GM18526 (cell line): ENCODE measurements around the gene CLCF1.

Source experiments
- POLR2A ChIP-seq: IDR thresholded peaks from 3 replicates; pipeline ENCODE4 v1.6.1; 2011; ENCODE audit not compliant: insufficient read length; ENCODE audit errors: extremely low read depth

Gene CLCF1

DNA sequence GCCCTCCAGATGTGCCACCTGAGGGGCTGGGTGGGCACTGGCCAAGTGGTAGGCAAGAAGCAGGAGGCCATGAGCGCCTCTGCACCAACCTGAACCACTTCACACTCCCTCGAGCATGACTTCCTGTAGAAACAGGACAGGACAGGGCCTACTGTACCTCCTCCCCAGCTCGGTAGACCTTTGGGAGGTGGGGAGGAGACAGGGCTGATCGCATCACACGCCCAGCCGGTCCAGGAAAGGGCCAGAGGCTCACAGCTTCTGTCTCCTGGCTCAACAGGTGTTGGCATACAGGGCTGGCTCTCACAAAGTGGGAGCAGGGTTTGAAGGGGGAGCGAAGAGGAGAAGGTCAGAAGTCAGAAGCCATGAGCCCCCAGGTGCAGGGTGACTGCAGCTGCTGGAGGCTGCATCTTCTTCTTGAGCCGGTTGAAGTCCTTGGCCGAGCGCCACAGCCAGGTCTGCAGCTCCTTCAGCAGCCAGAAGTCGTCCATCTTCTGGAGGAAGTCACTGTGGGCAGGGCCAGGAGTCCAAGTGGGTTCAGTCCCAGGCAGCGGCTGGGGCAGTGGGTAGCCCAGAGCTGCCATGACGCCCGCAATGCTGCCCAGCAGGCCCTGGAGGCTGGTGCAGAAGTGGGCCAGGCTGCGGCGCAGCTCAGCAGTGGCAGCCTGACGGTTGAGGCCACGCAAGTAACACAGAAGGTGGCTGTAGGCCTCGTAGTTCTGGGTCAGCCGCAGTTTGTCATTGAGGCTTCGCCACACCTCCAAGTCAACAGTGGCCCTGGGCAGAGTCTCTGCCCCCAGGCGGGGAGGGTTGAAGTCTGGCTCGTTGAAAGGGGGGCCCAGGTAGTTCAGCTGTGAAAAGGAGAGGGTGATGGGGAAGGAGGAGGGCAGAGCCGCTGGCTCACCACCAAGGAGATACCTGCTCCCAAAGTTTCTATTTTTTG lies 8.3 kb downstream of the CLCF1 start:
- TF ChIP-seq POLR2A = no peak

DNA sequence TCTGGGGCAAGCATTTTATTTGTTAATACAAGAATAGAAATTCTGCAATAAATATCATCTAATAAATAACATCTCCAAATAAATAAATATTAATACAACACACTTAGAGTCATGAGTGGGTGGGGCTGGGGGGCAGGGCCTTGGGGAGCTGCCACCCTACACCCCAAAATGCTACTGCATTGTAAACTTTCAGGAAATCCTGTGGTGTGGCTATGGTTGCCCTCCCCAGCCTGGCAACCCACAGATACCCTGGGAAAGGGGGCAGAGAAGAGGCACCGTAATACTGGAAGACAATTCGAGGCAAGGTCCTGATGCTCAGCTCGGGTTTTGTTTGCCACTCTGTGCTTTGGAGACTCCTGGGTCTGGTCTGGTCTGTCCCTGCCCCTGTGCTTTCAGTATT lies 9.2 kb downstream of the CLCF1 start:
- TF ChIP-seq POLR2A = no peak

DNA sequence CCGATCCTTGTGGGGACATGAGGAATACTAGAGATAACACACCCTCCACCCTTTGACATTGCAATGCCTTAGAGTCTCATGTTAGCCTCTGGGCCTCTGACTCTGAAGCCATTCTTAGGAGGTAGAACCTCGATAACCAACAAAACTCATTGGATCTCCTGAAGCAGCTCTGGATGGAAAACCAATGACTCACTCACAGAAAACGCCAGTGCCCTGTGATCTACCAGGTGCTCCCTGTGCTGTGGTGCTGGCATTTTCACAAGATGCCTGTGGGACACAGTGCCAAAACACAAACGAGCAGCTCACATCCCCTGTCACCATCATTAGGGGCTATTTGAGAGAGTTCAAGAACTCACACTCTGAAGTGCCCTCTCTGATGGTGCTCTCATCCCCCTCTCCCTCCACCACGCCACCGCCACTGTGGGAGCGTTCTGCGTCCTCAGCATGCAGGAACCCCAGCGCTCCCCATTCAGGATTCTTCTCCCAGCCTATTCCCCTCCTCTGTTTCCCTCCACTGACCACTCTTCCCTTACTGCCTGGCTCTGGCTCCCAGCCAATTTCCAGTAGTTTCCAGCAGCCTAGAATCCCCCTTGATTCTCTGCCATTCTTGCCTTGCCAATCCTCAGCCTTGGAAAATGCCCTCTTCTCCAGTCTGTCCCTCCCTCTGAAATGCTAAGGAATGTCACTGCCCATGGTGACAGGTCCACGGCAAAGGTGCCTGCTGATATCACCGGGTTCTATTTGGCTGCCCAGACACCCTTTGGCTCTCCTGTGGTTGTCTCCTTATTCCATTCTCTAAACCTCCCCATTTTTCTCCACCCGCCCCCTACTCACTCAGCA lies 15.3 kb downstream of the CLCF1 start:
- TF ChIP-seq POLR2A = no peak

- no peak for TF ChIP-seq POLR2A
Measured at GRCh38 chr11:67356864-67357561, 16.4 kb downstream of the CLCF1 start.

- no peak for TF ChIP-seq POLR2A
Measured at GRCh38 chr11:67356387-67356863, 17.0 kb downstream of the CLCF1 start.

- no peak for TF ChIP-seq POLR2A
Measured at GRCh38 chr11:67355794-67356386, 17.5 kb downstream of the CLCF1 start.

DNA sequence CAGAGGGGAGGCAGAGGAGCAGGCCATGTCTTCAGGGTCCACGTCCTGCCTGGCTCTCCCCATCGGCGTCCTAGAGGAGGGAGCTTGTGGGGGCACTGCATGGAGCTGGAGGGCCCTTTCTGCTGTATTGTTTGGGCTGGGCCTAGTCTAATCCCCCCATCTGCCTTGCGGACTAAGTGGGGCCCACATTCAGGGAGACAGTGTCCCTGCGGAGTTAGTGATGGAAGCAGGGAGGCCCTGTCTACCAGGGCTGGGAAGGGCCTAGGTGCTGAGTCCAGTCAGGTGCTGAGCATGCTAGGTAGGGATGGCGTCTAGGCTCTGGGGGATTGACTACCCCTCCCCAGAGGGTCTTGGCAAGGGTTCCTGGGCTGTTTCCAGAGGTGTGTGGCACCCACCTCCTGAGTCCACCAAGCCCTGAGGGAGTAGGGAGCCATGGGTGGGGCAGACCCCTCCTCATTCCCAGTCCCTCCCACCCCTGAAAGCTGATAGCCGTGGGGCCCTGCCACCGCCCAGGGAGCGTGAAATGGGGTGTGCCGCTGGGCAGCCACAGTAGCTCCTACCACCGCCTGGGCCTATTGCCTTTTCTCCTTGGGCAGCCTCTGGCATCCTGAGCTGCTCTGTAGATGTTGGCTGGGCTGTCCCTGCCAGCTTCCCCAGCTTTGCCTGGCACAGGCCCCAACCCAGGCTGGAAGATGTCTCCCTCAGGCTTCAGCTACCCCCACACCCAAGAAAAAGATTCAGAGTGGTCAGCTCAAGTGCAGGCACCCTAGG lies 18.2 kb downstream of the CLCF1 start:
- TF ChIP-seq POLR2A = no peak

- TF ChIP-seq POLR2A = peak; percentile 34
Measured at GRCh38 chr11:67354075-67355022, 19.0 kb downstream of the CLCF1 start.

DNA sequence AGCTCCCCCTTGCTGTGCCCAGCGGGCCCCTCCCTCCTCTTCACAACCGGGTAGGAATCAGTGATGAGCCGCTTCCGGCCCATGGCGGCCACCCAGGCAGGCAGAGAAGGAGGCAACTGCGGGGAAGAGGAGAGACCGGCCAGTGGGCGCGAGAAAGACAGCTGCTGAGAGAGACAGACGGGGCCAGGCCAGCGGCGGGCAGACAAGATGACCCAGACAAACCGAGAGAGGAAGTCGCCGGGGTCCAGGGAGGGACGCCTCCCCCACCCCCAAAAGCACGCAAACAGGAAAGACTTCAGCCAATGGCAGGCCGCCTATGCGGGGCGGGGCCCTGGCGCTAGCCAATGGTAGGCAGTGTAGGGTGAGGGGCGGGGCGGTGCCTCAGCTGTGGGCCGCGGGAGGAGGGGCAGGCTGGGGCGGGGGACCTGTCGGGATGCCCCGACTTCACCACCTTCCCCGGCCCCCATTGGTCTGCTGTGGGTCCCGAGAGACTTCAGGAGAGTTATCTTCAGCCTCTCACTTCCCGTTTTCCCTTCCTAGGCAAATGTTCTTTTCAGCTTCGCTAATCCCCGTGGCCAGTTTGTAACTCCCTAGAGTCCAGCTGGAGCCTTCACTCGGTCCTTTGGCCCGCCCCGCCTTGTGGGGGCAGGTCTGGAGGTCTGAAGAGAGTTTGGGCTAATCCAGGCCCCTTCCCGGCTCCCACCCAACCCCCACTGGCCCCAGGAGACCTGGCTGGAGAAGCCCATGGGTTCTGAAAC lies 19.9 kb downstream of the CLCF1 start, which contains the start of gene POLD4:
POLD4 (minus strand) TSS at position 230 of the 758 bp plus-strand sequence; CDS start at position 83, 147 bp downstream.
- peak; percentile 94 for TF ChIP-seq POLR2A

- no peak for TF ChIP-seq POLR2A
Measured at GRCh38 chr11:67352546-67353316, 20.7 kb downstream of the CLCF1 start.

DNA sequence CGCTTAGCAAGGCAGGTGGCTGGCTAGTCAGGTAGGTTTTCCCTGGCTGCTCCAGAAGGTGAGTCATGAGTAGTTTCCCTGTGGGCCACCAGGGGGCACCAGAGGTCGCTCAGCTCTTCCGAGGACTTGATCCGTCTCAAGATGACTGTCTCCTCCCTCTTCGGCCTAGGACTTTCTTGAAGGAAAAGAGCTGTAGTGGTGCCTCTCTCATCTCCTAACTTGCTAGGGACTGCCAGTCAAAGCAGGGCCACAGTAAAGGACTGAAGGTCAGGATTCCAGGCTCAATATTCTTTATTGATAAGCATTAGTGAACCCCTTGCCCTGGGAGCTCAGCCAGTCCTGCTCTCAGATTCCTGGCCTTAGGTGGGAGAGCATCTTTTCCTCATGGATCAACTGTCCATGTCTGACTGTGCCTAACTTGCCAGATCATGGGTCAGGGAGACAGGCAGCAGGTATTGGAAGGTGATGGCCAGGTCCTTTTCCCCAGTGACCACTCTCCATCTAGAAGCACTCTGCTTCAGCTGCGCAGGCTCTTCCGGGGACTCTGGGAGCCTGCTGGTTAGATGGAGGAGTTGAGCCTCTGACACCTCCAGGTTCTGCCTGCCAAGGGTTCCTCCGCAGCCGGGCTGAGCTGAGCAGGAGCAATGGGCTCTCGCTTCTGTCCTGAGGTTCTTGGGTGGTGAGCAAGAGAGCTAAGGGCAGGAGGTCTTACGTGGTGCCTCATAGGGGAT lies 22.0 kb downstream of the CLCF1 start:
- no peak for TF ChIP-seq POLR2A

DNA sequence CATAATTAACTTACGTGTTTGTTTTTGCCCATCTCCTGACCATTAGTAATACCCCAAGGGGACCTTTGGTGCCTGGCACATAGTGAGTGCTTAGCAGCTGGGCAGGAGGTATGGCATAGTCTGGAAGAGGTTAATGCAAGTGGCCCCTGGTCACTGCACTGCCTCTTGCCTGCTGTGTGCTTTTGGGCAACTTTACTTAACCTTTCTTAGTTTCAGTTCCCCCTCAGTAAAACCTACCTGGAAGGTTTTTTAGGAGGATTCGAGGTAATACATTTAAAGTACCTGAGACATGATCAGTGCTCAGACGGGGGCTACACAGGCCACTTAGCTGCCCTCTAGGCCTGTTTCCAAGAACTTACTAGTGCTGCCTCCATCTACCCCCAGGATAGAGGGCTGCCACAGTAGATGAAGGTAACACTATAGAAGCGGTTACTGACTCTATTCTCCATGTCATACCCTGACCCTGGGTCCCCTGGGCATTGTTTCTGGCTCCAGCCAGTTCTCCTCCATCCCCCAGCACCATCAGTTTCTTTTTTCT lies 23.4 kb downstream of the CLCF1 start:
- no peak for TF ChIP-seq POLR2A
